HG03521 (cell line): Measurements from ENCODE around the gene NOXO1.

ENCODE experiments used
- ATAC-seq: cut with Tn5 transposase; IDR thresholded peaks from one replicate; pipeline ENCODE4 v1.9.1; 2021; ENCODE audit warnings: mild to moderate bottlenecking, moderate library complexity; ENCODE audit not compliant: unreplicated experiment

The NOXO1 gene

DNA sequence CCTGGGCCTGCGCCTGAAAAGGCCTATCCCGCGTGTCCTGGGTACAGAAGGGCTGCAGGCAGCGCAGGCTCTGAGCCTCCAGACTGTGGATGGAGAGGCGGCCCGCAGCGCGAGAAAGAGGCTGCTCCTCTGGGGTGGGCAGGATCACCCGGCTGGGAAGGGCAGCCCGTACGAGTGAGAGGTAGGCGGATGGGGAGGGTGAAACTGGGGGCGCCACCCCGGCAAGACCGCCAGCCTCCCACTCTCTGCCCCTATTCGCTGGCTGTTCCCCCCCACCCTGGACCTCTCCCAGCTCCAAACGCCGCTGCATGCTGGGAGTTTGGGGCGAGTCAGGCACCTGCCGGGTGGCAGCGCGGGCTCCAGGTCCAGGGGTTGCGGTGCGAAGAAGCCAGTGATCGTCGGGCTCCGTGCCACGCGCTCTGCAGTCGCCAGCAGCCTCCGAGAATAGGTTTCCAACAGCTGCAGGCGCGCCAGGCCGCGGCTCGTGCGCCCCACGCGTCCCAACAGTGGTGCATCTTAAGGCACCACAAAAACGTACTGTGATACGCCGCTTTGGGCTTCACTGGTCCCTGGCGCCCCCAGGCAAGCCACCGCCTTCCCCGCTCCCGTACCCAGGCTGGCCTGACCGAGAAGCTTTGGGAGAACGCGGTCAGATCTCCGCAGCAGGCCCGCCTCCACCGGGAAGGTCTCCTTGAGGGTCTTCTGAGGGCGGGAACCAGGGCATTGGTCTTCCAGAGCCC lies 1.1 kb downstream of the NOXO1 start:
- no peak for ATAC-seq

DNA sequence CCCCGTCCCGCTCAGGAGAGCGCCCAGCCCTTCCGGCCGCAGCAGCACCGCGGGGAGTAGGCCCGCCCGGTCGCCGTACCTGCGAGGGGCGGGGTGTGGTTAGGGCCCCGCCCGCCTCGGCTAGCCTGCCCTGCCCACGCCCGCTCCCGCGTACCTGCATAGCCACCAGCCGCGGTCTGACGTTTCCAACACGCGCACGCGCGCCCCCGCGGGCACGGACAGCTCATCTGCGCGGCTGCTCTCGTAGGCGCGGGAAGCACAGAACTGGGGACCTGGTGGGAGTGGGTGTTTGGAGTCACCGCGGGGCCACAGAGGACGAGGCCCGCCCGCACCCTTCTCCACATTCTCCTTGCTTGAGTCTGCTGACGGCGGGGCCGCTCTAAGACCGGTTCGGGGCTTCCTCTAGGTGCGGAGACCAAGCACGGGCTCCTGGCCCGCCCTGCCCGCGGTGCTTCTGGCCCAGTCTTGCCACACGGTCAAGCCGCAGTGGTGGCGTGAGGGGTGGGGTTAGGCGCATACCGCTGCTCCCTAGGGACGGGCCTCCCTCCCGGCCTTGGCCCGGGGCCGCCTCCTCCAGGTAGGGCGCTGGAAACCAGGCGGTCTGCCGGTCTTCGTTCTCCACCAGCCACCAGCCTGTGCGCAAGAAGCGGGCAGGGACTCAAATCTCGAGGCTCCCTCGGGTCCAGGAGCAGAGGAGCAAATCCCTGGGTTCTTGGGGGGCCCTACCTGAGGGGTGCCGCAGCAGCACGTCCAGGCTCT lies 1.8 kb downstream of the NOXO1 start:
- ATAC-seq = no peak

DNA sequence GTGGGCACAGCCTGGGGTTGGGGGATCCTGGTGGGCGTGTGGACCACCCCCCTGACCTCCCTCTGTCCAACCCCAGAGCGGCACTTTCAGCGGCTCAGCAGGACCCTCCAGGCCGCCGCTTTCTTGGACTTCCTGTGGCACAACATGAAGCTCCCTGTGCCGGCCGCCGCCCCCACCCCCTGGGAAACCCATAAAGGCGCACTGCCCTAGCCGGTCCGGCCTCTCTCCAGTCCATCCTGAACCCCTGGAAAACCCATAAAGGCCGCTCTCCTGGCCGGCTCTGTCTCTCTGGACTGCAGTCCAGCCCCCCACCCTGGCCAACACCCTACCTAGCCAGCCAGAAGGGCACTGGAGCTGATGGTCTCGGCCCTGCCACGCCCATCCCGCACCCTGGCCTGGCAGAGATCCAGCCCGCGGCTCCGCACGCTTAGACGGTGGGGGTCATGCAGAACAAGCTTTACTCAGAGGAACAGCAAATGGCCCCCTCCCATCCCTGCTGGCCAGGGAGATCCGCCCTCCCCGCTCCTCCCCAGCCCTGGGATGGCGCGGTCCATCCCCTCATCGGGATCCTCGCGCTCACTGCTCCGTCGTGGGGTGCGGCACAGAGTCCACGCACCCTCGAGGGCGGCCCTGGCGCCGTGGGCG lies 2.7 kb downstream of the NOXO1 start:
- no peak for ATAC-seq

DNA sequence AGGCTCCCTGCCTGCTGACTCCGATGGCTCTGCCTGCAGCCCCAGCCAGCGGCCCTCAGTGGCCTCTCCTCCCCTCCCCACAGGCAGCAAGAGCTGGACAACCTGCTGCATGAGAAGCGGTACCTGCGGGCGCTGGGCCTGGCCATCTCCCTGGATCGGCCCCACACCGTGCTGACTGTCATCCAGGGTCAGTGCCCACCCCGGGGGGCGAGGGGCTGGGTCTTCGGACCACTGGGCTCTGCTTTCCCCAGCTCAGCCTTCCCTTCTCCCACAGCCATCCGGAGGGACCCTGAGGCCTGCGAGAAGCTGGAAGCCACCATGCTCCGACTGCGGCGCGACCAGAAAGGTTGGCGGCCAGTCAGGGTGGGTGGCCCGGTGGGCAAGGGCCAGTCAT lies 3.4 kb downstream of the NOXO1 start:
- ATAC-seq = no peak

DNA sequence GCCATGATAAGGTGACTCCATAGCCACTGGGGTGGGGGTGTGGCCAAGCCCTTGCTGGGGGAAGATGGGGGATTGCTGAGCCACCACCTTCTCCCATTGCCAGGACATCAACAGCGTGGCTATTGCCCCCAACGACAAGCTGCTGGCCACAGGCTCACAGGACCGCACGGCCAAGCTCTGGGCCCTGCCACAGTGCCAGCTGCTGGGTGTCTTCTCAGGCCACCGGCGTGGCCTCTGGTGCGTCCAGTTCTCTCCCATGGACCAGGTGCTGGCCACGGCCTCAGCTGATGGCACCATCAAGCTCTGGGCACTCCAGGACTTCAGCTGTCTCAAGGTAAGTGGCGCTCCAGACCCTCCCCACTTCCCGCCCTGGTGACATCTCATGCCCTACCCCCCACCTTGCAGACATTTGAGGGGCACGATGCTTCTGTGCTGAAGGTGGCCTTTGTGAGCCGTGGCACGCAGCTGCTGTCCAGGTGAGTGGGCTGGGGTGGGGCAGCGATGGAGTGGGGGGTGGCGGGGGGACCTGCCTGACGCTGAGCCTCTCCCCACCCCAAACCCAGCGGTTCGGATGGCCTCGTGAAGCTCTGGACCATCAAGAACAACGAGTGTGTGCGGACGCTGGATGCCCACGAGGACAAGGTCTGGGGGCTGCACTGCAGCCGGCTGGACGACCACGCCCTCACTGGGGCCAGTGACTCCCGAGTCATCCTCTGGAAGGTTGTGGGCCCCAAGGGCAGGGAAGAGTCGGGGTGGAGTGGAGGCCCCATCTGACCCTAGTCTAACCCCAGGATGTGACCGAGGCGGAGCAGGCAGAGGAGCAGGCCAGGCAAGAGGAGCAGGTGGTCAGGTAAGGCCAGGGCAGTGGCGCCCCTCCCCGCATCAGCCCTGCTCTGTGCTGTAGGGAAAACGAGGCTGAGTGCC lies 4.1 kb downstream of the NOXO1 start:
- no peak for ATAC-seq

DNA sequence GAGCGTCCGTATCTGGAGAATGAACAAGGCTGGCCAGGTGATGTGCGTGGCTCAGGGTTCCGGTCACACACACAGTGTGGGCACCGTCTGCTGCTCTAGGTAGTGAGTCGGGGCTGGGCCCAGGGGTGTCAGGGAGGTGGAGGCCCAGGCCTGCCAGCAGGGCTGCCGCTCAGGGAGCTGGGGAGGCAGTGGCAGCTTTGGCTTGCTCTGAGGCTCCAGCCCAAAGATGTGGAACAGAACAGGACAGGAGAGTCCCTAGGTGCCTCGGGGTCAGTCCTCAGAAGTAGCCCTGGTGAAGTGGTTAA lies 5.1 kb downstream of the NOXO1 start:
- ATAC-seq = no peak

DNA sequence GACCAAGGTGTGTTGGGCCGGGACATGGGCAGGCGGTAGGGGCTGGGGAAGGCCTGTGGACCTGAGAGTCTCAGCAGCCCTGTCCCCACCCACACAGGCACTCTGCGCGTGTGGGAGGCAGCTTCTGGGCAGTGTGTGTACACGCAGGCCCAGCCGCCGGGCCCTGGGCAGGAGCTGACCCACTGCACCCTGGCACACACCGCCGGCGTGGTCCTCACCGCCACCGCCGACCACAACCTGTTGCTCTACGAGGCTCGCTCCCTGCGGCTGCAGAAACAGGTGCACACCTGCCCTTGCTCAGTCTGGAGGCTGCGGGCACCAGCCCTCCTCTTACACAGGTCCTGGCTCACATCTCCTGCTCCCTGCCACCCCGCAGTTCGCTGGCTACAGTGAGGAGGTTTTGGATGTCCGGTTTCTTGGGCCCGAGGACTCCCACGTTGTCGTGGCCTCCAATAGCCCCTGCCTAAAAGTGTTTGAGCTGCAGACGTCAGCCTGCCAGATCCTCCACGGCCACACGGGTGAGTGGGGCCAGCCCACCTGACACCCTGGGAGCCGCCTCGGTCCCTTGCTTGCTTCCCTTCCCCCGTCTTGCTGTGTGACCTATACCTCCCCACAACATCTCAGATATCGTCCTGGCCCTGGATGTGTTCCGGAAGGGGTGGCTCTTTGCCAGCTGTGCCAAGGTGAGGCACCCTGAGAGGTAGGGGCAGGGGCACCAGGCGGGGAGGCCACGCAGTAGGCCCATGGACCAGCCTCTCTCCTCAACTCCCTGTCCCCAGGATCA lies 5.6 kb downstream of the NOXO1 start:
- no peak for ATAC-seq

DNA sequence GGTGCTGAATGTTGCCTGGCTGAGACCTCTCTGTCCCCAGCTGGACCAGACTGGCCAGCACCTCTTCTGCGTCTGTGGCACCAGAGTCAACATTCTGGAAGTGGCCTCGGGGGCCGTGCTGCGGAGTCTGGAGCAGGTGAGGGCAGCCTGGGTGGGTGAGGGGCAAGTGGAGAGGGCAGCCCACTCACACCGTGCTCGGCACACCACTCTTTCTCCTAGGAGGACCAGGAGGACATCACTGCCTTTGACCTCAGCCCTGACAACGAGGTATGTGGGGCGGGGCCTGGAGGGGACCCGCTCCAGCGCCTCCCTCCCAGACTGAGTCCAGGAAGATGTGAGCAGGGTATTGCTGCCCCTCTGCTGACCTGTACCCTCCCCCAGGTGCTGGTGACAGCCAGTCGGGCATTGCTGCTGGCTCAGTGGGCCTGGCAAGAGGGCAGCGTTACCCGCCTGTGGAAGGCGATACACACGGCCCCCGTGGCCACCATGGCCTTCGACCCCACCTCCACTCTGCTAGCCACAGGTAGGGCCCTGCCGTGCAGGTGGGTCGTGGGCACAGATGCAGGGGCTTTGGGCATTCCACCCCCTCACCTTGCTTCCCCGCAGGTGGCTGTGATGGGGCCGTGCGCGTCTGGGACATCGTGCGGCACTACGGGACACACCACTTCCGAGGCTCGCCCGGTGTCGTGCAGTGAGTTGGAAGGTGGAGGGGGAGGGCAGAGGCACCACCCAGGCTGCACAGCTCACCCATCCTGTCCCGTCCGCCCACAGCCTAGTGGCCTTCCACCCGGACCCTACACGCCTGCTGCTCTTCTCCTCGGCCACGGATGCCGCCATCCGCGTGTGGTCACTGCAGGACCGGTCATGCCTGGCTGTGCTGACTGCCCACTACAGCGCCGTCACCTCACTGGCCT lies 6.9 kb downstream of the NOXO1 start:
- no peak for ATAC-seq

DNA sequence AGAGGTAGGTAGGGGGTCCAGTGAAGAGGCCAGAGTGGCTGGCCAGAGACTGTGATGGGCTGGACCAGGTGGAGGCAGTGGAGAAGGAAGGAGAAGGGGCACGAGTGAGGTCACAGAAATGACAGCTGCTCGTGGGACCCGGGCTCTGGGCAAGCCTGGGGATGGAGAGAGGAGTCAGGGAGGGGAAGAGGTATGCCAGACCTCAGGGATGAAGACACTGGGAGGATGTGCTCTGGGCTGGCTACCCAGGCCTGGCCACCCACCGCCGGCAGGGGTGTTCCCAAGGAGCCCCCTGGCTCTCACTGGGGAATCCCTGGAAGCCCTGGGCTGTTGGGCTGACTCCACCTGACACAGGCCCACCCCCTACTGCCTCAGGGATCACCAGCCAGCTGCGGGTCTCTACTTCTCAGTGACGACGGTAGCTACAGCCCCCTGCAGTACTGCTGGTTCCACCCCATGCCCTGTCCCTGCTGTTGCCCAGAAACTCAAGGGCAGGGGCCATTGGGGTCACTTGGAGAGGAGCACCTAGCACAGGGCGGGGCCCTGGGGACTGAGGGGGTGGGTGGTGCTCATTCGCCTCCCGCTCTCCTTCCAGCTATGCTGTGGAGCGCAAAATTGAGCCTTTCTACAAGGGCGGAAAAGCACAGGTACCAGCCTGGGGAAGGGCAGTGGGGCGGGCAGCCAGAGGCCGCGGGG lies 7.7 kb downstream of the NOXO1 start:
- ATAC-seq = no peak

DNA sequence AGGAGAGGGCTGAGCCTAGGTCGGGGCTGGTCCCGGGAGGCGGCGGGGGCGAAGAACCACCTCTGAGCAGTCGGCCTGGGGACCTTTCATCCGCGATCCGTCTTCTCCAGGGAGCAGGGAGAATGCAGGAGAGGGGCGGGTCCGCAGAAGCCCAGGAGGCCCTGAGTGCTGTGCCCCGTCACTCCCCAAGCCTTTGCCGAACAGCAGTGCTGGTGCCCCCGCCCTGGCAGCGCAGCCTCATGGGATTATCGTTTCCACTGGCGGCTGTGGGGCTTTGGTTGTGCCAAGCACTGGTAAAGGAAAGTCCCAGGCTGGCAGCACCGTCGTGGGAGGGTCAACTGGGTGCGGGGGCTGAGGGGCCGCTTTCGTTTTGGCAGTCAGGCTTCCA lies 8.8 kb downstream of the NOXO1 start:
- ATAC-seq = peak; percentile 4

DNA sequence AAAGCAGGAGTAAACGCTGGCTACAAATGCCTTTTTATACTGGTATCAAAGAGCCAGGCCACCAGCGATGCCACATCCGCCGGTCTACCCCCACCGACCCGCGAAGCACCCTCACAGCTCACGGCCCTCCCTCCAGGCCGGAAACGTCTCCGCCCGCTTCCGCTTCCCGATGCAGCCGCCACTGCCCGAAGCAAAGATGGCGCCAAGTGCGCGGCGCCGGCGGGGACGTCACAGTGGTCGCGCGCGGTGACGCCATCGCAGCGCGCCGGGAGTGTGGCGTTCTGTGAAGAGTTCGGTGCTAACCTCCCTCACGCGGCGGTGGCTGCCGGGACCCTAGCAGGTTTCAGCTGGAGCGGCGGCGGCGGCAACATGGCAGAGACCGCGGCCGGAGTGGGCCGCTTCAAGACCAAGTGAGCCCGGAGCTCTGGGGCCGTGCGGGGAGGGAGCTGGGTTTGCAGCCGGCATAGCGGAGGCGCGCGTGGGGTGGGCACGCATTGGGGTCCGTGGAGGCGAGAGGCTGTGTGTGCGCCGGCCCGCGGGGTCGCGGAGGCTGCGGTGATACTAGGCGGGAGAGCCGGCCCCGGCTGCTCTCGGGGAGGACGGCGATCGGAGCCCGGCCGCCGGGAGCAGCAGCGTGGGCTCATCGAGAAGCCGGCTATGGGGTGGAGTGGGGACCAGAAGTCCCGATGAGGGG lies 9.3 kb downstream of the NOXO1 start, which contains the start of gene TBL3:
Gene TBL3 (plus strand): TSS at position 258 of the 694 bp plus-strand sequence. CDS start 112 bp downstream, at position 370.
- ATAC-seq = peak; percentile 88

DNA sequence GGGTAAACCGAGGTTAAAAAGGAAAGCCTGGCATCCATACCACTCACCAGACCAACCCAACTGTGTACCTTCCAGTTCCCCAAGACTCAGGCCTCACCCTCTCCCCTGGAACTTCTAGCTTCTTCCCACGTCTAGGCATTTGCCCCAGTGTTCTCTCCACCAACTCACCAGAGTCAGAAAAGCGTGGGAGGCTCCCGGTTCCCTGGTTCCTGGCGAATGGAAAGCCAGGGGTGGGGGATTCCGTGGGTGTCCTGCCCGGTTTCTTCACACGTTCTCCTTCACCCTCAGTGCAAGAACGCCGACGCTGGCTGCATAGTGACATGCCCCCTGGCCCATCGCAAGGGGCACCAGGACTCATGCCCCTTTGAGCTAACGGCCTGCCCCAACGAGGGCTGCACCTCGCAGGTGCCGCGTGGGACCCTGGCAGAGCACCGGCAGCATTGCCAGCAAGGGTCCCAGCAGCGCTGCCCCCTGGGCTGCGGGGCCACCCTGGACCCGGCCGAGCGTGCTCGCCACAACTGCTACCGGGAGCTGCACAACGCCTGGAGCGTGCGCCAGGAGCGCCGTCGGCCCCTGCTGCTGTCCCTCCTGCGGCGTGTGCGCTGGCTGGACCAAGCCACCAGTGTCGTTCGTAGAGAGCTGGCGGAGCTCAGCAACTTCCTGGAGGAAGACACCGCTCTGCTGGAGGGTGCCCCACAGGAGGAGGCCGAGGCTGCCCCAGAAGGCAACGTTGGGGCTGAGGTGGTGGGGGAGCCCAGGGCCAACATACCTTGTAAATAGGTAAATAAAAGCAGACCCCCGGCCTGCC lies 12.9 kb downstream of the NOXO1 start:
- ATAC-seq = no peak

DNA sequence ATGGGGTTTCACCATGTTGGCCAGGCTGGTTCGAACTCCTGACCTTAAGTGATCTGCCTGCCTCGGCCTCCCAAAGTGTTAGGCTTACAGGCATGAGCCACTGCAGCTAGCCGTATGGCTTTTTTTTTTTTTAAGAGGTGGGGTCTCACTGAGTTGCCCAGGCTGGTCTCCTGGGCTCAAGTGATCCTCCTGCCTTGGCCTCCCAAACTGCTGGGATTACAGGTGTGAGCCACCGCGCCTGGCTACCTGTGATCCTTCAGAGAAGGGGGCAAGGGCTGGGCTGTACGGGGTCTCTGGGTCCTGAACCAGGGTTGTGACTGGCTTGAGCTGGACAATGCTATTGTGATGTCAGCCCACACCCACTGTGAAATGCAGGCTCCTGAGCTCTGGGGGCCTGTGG lies 14.8 kb downstream of the NOXO1 start, which contains the start of gene RNF151:
Gene RNF151 (plus strand): TSS at position 397 of the 400 bp plus-strand sequence. CDS start 26 bp downstream, outside the sequence.
- no peak for ATAC-seq

DNA sequence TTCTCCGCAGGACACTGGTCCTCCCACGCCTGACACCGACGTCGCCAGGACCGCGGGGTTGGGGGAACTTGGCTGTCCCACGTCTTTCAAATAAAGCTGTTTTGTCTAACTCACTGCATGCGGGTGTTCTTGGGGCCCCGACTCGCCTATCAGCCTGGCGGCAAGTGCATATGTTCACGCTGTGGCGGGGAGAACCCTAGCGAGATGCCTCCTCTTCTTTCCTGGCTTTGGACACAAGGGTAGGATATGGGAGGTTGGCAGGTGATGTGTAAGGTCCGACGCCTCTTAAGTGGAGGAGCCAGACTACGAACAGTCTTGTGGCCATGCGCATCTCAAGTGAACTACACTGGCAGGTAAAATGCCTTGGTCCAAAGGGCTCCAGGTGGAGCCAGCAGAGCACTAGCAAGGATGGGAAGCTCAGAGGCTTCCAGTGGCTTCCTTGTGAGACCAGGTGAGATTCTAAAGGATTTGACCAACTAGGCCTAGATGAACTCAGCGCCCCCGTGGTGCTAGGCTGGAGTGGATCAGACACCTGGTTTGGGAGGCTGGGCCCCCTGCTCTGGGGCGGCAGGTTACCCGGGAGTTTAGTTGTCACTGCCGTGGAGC lies 15.8 kb downstream of the NOXO1 start:
- ATAC-seq = no peak

DNA sequence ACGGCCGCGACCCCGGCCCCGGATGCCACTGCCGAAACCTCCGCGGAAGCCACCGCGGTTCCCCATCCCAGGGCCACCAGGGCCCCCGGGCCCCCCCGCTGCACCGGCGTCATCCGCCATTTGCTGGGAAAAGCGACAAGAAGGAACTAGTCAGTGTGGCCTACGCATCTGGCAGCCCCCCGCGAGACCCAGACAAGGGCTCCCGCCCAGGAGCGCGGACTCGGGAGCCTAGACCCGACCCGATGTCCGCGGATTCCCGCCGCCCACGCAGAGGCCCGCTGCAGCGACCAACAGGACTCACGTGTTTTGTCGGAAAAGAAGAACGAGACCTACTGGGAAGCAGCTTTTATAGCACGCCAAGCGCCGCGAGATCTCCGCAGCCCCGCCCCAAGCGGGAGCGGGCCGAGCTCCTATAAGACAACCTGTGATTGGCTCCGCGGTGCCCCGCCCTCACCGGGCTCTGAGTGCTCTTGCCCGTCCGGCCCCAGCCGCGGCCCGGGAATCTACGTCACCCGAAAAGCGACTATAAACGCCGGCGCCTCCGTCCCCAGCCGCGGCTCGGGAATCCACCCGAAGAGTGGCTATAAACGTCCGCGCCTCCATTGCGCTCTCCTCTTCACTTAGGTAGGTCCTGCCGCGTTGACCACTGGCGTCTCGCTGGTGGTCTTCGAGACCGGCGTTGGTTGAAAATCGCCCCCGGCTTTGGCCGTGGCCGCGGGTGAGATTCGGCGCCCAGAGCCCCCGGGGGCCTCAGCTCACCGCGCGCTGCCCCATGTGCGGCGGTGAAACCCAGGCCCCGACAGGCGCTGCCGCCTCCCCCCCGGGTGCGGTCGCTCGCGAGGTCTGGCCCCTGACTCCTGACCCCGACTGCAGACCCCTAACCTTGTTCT lies 16.5 kb downstream of the NOXO1 start, which contains the start of gene RPS2:
Gene RPS2 (minus strand): TSS at position 321 of the 890 bp plus-strand sequence. CDS start 201 bp downstream, at position 120.
- peak; percentile 84 for ATAC-seq
